Memory B cell (primary cell): ENCODE measurements around the gene COQ10A.

Experiments
- ATAC-seq: fragments of 150-1000 bp; cut with Tn5 transposase; 2 replicates; pipeline ENCODE4 v1.10.0; 2021; ENCODE audit warnings: low read depth, mild to moderate bottlenecking, moderate library complexity
- DNase-seq, 2 donors: peaks; one replicate each; pipeline ENCODE4 v3.0.0; 2022; ENCODE audit warnings: low spot score in 2 of 2
- H3K27ac Mint-ChIP-seq: one replicate; pipeline ENCODE4 v1.8.0; 2022; ENCODE audit warnings: mild to moderate bottlenecking, moderate library complexity, mixed read lengths
- H3K27me3 Mint-ChIP-seq: one replicate; pipeline ENCODE4 v1.8.0; 2022; ENCODE audit warnings: mixed read lengths
- H3K36me3 Mint-ChIP-seq: one replicate; pipeline ENCODE4 v1.8.0; 2022; ENCODE audit warnings: mild to moderate bottlenecking, mixed read lengths
- H3K4me1 Mint-ChIP-seq: one replicate; pipeline ENCODE4 v1.8.0; 2022; ENCODE audit warnings: mixed read lengths
- H3K4me3 Mint-ChIP-seq: one replicate; pipeline ENCODE4 v1.8.0; 2022; ENCODE audit warnings: mild to moderate bottlenecking, moderate library complexity, mixed read lengths
- H3K9me3 Mint-ChIP-seq: one replicate; pipeline ENCODE4 v1.8.0; 2022; ENCODE audit warnings: mixed read lengths

COQ10A gene

DNA sequence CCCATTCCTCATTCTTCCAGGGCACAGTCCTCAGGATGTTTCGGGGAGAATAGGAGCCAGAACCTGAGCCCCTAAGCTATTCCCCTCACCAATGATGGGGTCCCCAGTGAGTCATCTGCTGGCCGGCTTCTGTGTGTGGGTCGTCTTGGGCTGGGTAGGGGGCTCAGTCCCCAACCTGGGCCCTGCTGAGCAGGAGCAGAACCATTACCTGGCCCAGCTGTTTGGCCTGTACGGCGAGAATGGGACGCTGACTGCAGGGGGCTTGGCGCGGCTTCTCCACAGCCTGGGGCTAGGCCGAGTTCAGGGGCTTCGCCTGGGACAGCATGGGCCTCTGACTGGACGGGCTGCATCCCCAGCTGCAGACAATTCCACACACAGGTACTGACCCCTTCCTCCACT is 35.6 kb upstream of the COQ10A start:
- Mint-ChIP-seq H3K36me3 (peaks cover 4% of the 10 kb centered on the region), H3K27me3 (no peaks in the 10 kb centered on the region), H3K4me1 (peaks cover 2% of the 10 kb centered on the region), H3K4me3 (no peak overlapping the region), H3K9me3 (no peaks in the 10 kb centered on the region), H3K27ac (no peak overlapping the region)
- no peak for ATAC-seq
- DNase-seq = no peak

DNA sequence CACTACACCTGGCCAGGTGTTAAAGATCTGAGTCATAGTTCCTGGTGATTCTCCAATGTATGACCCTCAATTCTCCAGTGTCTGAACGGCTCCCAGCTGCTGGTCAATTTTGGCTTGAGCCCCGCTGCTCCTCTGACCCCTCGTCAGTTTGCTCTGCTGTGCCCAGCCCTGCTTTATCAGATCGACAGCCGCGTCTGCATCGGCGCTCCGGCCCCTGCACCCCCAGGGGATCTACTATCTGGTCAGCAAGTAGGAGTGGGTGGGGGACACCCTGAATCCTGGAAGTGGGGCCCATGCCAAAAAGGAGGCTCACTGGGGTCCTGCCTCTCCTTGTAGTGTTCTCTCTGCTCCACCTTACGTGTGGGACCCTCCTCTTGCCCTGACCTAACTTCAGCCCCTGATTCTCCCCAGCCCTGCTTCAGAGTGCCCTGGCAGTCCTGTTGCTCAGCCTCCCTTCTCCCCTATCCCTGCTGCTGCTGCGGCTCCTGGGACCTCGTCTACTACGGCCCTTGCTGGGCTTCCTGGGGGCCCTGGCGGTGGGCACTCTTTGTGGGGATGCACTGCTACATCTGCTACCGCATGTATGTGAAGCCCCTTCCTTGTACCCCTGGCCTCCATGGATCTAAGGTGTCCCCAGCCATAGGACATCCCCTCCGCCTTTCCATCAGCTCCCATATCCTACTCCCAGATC is 31.9 kb upstream of the COQ10A start:
- Mint-ChIP-seq H3K36me3 (peaks cover 5% of the 10 kb centered on the region), H3K4me3 (no peak overlapping the region), H3K27me3 (no peaks in the 10 kb centered on the region), H3K9me3 (no peaks in the 10 kb centered on the region), H3K4me1 (peaks cover 2% of the 10 kb centered on the region), H3K27ac (no peak overlapping the region)
- ATAC-seq = no peak
- no peak for DNase-seq

DNA sequence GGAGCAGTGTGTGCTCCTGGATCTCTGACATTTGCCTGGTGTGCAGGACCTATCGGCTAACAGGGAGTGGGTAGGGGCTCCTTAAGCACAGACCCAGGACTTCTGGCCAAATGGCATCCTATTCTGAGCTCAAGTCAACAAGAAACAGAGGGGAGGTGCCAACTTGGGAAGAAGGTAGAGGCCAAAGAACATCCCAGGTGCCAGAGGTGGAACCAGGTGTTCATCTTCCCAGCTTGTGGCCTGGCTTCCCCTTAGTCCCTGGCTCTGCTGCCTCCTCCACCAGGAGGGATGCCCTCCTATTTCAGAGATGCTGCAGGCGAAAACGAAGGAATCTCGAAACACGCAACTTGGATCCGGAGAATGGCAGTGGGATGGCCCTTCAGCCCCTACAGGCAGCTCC is 30.7 kb upstream of the COQ10A start:
- no peaks in the 10 kb centered on the region for H3K9me3 Mint-ChIP-seq
- no peak overlapping the region for H3K27ac Mint-ChIP-seq
- H3K36me3 Mint-ChIP-seq = peaks cover 10% of the 10 kb centered on the region
- H3K4me3 Mint-ChIP-seq = no peak overlapping the region
- H3K4me1 Mint-ChIP-seq = no peaks in the 10 kb centered on the region
- H3K27me3 Mint-ChIP-seq = no peaks in the 10 kb centered on the region
- DNase-seq = no peak
- no peak for ATAC-seq

DNA sequence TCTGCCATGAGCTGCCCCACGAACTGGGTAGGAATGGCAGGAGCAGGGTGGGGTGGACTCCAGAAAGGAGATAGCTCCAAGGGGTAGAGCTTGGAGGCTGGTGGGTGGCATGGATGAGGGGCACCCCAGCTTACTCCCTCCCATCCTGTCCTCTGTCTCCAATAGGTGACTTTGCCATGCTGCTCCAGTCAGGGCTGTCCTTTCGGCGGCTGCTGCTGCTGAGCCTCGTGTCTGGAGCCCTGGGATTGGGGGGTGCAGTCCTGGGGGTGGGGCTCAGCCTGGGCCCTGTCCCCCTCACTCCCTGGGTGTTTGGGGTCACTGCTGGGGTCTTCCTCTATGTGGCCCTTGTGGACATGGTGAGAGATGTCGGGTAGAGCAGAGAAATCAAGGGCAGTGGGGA is 29.8 kb upstream of the COQ10A start:
- Mint-ChIP-seq H3K4me1 (peaks cover 2% of the 10 kb centered on the region), H3K27ac (no peak overlapping the region), H3K4me3 (no peak overlapping the region), H3K36me3 (peaks cover 16% of the 10 kb centered on the region), H3K9me3 (no peaks in the 10 kb centered on the region), H3K27me3 (no peaks in the 10 kb centered on the region)
- DNase-seq (no peak), ATAC-seq (no peak)

DNA sequence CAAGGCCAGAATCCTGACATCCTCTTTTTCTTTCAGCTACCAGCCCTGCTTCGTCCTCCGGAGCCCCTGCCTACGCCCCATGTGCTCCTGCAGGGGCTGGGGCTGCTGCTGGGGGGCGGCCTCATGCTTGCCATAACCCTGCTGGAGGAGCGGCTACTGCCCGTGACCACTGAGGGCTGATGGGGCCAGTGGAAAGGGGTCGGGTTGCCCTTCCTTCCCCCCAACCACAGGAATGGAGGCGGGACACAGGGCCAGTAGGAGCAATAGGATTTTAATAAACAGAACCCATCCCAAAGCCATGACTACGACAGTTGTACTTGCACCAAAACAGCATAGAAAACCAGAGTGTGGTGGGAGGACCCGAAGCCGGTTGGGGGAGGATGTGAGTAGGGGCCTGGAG is 29.2 kb upstream of the COQ10A start:
- H3K4me3 Mint-ChIP-seq = no peak overlapping the region
- ATAC-seq (no peak), DNase-seq (no peak)
- no peaks in the 10 kb centered on the region for H3K9me3 Mint-ChIP-seq
- peaks cover 22% of the 10 kb centered on the region for H3K36me3 Mint-ChIP-seq
- H3K4me1 Mint-ChIP-seq = peaks cover 8% of the 10 kb centered on the region
- no peak overlapping the region for H3K27ac Mint-ChIP-seq
- H3K27me3 Mint-ChIP-seq = no peaks in the 10 kb centered on the region

DNA sequence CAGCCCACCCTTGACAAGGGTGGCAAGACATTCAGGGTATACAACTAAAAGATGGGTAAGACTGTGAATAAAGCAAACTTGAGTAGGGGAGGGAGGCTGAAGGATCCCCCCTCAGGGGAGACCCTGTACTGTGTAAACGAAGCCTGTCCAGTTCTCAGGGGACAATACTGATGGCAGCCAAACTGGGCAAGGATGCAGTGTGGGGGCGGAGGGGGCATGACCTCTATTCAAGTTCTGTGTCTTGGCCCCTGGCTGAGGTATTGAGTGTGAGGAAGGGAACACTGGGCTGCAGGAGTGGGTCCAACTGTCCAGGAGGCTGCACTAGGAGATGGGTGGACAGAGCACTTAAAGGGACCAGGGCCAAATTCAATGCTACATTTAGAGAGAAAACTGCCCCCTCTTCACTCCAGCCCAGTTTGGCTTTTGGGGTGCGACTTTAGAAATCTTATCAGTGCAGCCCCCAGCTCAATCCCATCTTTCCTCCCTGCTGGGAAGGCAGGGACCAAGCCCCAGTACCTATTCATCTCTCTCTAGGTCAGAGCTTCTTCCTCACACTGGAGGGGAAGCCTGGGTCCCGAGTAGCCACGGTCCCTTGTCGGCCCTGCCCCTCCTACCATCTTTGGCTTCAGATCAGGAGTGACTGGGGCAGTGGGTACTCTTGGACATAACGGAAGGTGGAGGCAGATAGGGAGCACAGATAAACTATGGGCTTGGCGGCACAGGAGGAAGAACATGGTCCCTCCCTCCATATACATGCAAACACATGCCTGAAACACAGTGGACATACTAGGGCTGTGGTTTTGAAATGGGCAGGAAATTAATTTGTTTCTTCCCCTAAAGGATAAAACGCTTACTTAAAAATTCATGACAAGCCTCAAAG is 25.1 kb upstream of the COQ10A start:
- ATAC-seq (no peak), DNase-seq (no peak)
- Mint-ChIP-seq H3K9me3 (no peaks in the 10 kb centered on the region), H3K36me3 (peaks cover 23% of the 10 kb centered on the region), H3K4me1 (peaks cover 13% of the 10 kb centered on the region), H3K4me3 (peak overlapping the region; percentile 54), H3K27ac (peak overlapping the region; percentile 62), H3K27me3 (no peaks in the 10 kb centered on the region)

DNA sequence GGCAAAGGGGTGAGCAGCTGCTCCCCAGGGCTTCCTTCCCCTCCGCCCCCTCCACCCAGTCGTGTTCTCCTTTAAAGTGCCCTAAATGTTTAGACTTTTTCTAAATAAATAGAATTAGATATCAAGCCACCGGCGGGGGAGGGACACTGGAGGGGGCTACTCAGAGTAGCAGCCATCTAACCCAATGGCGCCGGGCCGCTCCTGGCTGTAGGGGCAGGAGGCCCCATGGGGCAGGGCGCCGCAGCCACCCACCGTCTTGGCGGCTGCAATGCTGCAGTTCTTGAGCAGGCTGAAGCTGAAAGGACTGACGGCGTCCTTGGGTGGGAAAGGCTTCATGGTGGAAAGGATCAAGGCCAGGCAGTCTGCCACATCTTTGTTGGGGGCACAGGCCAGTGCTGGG is 23.8 kb upstream of the COQ10A start:
- Mint-ChIP-seq H3K4me3 (no peak overlapping the region), H3K4me1 (peaks cover 13% of the 10 kb centered on the region), H3K27ac (peak overlapping the region; percentile 62), H3K27me3 (no peaks in the 10 kb centered on the region), H3K36me3 (peaks cover 29% of the 10 kb centered on the region), H3K9me3 (no peaks in the 10 kb centered on the region)
- no peak for ATAC-seq
- DNase-seq = no peak

DNA sequence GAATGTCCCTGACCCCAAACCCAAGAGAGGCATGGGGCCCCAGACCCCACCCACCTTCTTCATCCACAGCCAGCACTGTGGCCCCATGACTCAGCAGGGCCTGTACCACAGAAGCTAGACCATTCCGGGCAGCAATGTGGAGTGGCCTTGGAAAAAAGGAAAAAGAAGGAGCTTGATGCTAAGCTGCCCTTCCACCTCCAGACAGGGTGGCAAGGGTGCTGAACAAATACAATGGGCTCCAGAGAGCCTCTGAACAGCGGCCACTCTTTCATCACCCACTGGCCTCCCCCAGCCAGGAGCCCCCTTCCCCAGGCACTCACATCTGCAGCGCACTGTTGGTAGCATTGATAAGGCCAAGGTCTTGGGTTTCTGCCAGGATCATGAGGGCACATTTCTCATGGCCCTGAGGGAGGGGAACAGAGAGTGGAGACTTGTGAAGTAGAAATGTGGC is 23.0 kb upstream of the COQ10A start:
- no peak for DNase-seq
- Mint-ChIP-seq H3K9me3 (no peaks in the 10 kb centered on the region), H3K27me3 (no peaks in the 10 kb centered on the region), H3K36me3 (peaks cover 29% of the 10 kb centered on the region), H3K27ac (no peak overlapping the region), H3K4me1 (peaks cover 13% of the 10 kb centered on the region), H3K4me3 (no peak overlapping the region)
- no peak for ATAC-seq

DNA sequence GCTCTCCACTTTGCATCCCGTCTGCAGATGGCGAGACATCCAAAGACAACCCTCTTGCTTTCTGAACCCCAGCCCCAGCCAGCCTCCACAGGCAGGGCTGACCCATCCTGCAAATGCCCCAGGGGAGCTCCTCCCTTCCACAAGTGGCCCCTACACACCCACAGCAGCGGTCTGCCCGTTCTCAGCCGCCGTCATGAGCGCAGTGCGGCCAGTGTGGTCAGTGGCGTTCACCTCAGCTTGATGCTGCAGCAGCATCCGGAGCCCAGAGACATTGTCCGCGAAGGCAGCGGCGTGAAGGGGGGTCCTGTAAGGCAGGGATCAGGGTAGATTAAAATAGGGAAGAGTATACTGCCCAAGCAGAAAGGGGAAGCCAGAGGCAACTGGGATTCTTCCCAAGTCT is 22.2 kb upstream of the COQ10A start:
- Mint-ChIP-seq H3K27me3 (no peaks in the 10 kb centered on the region), H3K9me3 (no peaks in the 10 kb centered on the region), H3K27ac (no peak overlapping the region), H3K4me1 (peaks cover 13% of the 10 kb centered on the region), H3K4me3 (no peak overlapping the region), H3K36me3 (peaks cover 32% of the 10 kb centered on the region)
- ATAC-seq = no peak
- no peak for DNase-seq

DNA sequence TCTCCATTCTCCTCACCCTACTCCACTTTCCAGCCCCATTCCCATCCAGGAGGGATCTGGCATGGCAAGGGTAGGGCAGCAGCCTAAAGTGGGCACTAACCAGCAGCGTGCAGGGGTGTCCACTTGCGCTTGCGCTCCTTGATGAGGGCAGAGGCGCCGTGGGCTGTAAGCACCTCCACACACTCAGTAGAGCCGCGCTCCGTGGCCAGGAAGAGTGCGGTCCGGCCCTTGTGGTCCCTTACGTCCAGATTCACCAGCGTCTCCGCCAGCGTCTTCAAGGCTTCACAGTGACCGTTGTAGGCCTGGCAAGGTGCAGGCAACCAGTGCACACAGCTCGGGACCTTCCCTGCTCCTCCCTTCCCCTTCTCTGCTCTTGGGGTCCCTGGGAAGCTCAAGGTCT is 18.8 kb upstream of the COQ10A start:
- DNase-seq (no peak), ATAC-seq (no peak)
- H3K4me1 Mint-ChIP-seq = peaks cover 6% of the 10 kb centered on the region
- no peak overlapping the region for H3K4me3 Mint-ChIP-seq
- H3K36me3 Mint-ChIP-seq = peaks cover 22% of the 10 kb centered on the region
- no peak overlapping the region for H3K27ac Mint-ChIP-seq
- H3K9me3 Mint-ChIP-seq = no peaks in the 10 kb centered on the region
- H3K27me3 Mint-ChIP-seq = no peaks in the 10 kb centered on the region

DNA sequence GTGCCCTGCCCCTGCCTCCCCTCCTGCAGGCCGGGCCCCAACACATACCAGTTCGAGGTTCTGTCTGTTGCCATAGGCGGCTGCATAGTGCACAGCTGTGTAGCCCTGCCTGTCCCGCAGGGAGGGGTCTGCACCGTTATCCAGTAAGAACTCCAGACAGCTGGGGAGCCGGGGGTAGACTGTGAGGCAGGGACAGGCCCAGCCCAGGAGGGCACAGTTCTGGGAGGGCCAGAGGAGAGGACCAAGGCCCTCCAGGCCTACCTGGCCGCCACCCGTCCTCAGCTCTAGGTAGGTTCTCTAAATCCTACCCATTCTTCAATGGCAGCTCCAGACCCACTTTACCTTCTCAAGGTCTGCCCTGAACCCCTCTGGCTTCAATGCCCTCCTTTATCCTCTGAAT is 18.0 kb upstream of the COQ10A start:
- H3K27ac Mint-ChIP-seq = no peak overlapping the region
- H3K27me3 Mint-ChIP-seq = no peaks in the 10 kb centered on the region
- no peaks in the 10 kb centered on the region for H3K9me3 Mint-ChIP-seq
- no peak for DNase-seq
- H3K4me1 Mint-ChIP-seq = peaks cover 2% of the 10 kb centered on the region
- H3K36me3 Mint-ChIP-seq = peaks cover 24% of the 10 kb centered on the region
- no peak overlapping the region for H3K4me3 Mint-ChIP-seq
- no peak for ATAC-seq

DNA sequence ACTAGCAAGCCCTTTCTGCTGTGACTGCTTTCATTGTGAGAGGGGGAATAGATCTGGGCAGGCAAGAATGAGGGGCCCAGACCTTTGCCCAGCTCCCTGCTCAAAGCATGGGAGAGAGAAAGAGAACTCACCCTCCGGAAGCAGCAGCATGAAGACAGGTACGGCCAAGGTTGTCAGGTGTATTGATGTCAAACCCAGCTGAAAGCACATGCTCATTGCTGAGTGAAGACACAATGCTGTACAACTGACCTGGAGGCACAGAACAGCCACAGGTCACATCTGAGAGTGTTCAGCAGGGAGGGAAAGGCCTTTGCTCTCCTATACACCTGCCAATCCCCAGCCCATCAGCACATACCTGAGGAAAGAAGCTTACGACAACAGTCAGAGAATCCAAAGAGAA is 14.1 kb upstream of the COQ10A start:
- H3K4me1 Mint-ChIP-seq = peaks cover 5% of the 10 kb centered on the region
- H3K9me3 Mint-ChIP-seq = no peaks in the 10 kb centered on the region
- peaks cover 19% of the 10 kb centered on the region for H3K36me3 Mint-ChIP-seq
- DNase-seq = no peak
- no peak overlapping the region for H3K27ac Mint-ChIP-seq
- H3K4me3 Mint-ChIP-seq = no peak overlapping the region
- H3K27me3 Mint-ChIP-seq = no peaks in the 10 kb centered on the region
- ATAC-seq = no peak

DNA sequence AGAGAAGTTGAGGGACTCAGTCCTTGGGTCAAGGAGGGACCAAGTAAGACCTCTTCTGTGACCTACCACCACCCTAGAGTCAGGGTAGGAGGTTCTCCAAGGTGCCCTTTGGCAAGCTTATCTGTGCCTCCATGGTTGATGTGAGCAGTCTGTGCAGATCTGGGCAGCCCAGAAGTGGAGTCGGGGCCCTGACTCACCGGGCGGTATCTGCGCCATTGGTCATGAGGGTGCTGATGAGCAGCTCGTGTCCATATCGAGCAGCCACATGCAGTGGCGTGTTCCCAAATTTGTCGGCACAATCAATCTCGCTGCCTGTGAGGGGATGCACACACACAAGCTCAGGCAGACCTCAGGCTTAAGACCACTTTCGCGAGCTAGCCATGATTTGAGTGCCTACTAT is 13.7 kb upstream of the COQ10A start:
- no peak for ATAC-seq
- H3K4me3 Mint-ChIP-seq = no peak overlapping the region

DNA sequence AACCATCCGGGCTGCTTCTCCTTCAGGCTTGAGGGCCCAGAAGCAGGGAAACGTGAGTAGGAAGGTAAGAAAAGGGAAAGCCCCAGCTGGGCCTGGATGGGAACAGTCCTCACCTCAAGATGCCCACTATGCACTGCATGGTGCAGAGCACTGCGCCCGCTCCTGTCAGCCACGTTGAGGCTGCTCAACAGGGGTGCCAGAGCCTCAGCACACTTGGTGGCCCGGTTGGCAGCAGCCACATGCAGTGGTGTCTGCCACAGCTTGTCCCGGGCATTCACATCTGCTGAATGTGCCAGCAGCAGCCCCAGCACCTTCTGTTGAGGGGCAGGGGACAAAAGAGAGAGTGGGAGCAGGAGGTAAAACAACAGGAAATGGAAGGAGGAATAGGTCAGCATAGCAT is 11.1 kb upstream of the COQ10A start:
- DNase-seq = no peak
- ATAC-seq = no peak
- no peak overlapping the region for H3K27ac Mint-ChIP-seq
- H3K36me3 Mint-ChIP-seq = peaks cover 15% of the 10 kb centered on the region
- no peaks in the 10 kb centered on the region for H3K9me3 Mint-ChIP-seq
- H3K4me3 Mint-ChIP-seq = no peak overlapping the region
- H3K4me1 Mint-ChIP-seq = peaks cover 11% of the 10 kb centered on the region
- H3K27me3 Mint-ChIP-seq = no peaks in the 10 kb centered on the region

More for the DNA sequence above, 13.7 kb upstream of the COQ10A start:
- Mint-ChIP-seq H3K4me1 (peaks cover 5% of the 10 kb centered on the region), H3K27me3 (no peaks in the 10 kb centered on the region), H3K27ac (no peak overlapping the region), H3K9me3 (no peaks in the 10 kb centered on the region), H3K36me3 (peaks cover 19% of the 10 kb centered on the region)
- DNase-seq = no peak
